HG02981 (cell line): ENCODE data around the gene DTX1.
"Not testable (repeated sequence)": the region's sequence is repeated elsewhere in the genome, so short reads cannot be mapped to it uniquely, and the experiment has no call there.

ENCODE experiments used
- ATAC-seq: cut with Tn5 transposase; IDR thresholded peaks from one replicate; pipeline ENCODE4 v1.9.1; 2021; ENCODE audit warnings: mild to moderate bottlenecking, moderate library complexity; ENCODE audit not compliant: unreplicated experiment

The DTX1 gene

DNA sequence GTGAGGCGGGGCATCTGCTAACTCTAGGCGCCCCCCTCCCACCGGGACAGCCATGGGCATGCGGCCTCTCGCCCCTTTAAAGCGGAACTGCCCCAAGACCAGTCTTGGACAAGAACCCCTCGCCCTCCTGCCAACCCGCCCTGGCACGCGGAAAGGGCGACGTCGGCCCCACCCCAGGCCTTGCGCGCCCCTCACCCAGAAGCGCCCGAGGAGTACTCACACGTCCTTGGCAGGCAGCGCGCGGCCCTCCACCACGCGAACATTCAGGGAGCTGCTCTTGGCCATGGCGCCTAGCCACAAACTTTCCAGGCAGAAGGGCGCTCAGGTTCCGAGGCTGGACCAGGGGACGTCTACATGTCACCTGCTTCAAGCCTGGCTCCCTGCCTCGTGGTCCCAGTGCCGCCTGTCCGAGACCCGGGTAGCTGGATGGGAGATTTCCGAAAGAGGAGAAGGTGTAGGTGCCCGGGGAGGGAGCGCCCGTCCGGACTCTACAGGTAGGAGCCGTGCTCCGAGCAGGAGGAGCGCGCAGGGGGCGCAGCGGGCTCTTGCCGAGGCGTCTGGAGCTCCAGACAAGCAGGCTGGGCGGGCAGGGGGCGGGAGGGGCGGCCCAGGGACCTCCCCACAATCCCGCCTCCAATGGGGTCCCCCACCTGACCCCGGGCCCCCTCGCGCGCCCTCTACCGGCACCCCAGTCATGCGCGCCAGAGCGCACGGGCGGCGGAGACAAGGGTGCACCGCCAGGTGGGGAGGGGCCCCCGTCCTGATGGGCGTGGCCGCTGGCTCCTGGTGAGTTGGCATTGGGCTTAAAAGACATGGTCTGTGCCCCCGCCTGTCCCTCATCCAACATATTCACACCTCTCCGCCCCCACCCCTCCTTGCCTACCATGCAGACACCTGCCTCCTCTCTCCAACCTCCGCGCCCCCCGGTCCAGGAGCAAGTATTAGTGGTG lies 78.9 kb downstream of the DTX1 start, which contains the start of gene RASAL1:
TSS of gene RASAL1 (minus strand) at position 584 of the 950 bp plus-strand sequence. CDS start at position 285, 299 bp downstream.
- no peak for ATAC-seq

DNA sequence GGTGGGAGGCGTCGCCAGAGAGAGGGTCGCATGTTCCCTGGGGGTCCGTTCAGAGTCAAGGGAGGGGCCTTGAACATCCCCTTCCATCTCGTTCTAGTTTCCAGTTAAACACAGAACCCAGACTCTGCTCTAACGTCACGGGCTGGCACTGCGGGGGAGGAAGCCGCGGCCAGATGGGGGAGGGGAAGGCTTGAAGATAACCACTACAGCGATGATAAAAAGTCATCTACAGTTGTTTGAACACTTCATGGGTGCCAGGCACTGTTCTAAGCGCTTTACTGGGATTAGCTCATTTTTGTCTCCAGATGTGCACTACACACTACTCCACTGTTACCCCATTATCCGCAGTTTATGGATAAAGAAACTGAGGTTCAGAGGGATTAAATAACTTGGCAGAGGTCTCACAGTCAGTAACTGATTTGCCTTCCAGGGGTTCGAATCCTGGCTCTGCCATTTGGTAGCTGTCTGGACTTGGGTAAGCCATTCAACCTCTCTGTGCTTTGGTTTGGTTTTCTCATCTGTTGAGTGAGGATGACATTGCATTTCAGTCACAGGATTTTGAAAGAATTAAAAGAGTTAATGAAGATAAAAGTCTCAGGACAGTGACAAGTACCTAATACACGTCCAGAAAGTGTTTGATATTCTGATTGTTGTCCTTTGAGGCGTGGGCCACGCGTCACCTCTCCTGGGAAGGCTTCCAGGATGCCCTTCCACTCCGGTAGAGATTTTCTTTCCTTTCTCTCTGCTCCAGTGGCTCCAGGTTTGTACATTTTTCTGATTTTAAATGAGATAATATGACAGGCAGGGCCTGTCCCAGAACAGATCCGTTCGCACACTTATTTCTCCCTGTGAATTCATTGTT lies 79.8 kb downstream of the DTX1 start:
- no peak for ATAC-seq

DNA sequence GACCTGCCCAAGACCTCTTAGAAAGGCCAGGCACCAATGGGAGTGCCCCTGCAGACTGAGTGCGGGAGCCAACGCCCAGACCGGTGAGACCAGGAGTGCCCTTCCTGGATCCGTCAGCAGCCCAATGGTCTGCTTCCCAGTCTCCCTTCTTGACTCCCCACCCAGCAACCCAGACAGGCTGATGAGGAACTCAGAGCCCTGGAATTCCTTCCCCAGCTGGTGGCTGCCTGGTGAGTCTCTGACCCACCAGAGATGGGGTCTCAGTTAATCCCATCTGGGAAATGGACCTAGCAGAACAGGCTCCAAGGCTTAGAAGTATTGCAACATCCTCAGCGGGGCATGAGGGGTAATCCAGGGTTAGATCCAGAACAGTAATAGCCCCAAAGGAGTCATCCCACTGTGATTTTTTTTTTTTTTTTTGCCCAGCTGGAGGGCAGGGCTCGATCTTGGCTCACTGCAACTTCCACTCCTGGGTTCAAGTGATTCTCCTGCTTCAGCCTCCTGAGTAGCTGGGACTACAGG lies 80.5 kb downstream of the DTX1 start:
- no peak for ATAC-seq

DNA sequence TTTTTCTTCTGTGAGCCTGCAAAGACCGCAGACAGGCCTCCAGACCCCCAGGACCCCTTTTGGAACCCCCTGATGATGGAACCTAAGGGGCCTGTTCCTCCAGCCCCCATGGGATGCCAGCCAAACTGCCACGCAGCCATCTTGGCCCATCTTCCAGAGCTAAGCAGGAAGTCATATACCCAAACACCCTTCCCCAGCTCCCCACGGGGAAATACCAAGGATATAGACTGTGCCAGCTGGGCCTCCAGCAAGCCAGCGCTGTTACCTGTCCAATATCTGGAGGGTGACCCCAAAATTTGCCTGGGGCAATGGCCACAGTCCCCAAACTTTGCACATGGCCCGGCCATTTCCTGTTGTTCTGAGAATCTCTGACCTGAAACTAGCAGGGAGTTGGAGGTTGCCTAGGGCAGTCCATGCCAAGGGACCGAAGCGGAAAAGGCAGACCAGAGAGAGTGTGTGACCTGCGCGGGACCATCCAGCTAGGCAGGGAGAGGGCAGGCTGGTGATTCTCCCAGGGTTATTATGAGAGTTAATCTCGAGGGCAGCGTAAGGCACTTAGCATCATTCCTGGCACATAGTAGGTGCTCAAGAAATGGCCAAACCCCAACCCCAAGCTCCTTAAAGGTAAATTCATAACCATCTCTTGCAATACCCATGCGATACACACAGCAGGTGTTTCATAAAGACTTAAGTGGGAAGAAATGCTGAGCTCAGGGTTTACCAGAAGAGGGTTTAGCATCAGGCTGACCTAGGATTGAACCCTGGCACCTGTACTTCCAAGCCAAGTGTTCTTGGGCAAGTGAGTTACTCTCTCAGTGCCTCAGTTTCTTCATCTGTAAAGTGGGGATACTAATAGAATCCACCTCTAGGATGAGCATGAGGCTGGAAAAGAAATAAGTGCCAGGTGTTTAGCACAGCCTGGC lies 81.6 kb downstream of the DTX1 start:
- no peak for ATAC-seq

GRCh38 chr12:113138826-113139225 lies 82.3 kb downstream of the DTX1 start:
- ATAC-seq = no peak

DNA sequence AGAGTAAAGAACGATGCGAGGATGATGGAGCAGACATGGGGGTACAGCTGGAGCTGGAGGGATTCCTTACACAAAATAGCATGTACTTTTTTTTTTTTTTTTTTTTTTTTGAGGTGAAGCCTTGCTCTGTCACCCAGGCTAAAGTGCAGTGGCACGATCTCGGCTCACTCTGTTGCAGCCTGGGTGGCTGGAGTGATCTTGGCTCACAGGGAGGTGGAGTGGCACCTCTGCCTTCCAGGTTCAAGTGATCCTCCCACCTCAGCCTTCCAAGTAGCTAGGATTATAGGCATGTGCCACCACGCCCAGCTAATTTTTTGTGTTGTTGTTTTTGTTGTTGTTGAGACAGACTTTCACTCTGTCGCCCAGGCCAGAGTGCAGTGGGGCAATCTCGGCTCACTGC lies 84.2 kb downstream of the DTX1 start:
- ATAC-seq = no peak

GRCh38 chr12:113141716-113142115 lies 85.2 kb downstream of the DTX1 start:
- not testable (repeated sequence) for ATAC-seq

DNA sequence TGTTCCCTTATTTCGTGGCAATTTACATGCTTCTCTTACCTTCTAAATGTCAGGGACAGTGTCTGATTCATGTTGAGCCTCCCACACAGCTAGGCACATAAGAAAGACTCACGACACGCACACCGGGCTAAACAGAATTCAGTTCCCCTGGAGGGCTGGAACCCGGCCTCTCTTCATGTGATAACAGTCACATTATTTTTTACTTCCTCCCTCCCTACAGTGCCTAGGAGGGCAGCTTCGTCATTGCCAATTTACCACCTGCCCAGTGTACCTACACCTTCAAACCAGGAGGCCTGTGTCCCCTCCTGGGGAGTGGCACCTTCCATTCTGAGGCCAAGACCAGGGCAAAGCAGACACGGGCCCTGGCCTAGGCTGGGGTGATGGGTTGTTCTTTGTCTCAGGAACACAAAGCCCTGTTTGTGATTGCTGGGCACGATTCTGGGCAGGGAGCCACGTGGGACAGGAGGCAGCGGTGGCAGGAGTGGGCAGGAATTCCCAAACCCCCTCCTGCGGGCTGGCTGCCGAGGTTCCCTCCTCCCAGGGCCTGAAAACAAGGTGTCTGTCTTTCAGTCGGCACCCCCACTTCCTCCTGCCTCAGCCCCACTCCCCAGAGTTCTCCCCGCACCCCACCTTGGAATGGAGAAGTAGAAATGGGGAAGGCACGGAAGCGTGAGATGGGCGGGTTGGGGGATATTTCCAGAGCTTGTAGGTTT lies 85.8 kb downstream of the DTX1 start:
- no peak for ATAC-seq

GRCh38 chr12:113142886-113143332 lies 86.4 kb downstream of the DTX1 start:
- no peak for ATAC-seq

DNA sequence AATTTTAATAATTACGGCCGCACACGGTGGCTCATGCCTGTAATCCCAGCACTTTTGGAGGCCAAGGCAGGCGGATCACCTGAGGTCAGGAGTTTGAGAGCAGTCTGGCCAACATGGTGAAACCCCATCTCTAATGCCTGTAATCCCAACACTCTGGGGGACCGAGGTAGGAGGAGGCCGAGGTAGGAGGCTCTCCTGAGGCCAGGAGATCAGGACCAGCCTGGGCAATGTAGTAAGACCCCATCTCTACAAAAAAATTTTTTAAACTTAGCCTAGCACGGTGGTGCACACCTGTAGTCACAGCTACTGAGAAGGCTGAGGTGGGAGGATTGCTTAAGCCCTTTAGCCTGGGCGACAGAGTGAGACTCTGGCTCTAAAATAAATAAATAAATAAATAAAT lies 87.4 kb downstream of the DTX1 start:
- ATAC-seq = no peak

- ATAC-seq = no peak
Observed at GRCh38 chr12:113144806-113145205, 88.3 kb downstream of the DTX1 start.

DNA sequence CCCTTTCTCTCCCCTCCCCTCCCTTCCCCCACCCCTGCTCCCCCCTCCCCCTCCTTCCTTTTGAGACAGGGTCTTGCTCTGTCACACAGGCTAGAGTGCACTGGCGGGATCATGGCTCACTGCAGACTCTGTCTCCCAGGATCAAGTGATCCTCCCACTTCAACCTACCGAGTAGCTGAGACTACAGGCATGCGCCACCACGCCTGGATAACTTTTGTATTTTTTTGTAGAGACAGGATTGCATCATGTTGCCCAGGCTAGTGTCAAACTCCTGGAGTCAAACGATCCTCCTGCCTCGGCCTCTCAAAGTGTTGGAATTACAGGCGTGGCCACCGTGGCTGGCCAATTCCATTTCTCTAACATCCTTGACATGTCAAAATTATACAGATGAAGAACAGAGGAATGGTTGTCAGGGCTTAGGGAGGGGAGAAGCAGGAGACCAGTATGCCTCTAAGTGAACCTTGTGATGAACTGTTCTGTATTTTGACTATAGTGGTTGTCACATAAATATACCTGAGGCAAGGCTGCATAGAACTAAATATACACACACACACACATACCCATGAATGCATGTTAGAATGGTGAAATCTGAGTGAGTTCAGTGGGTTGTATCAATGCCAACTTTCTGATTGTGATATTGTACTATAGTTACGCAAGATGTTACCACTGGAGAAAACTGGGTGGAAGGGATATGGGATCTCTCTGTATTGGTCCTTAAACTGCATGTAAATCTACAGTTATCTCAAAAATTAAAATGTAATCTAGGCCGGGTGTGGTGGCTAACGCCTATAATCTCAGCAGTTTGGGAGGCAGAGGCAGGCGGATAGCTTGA lies 89.4 kb downstream of the DTX1 start:
- no peak for ATAC-seq

GRCh38 chr12:113146999-113147398 lies 90.5 kb downstream of the DTX1 start:
- ATAC-seq = no peak
